ENCODE measurements around the gene BDNF.
"Not testable (repeated sequence)": the region's sequence is repeated elsewhere in the genome, so short reads cannot be mapped to it uniquely, and the experiment has no call there.

The BDNF gene

DNA sequence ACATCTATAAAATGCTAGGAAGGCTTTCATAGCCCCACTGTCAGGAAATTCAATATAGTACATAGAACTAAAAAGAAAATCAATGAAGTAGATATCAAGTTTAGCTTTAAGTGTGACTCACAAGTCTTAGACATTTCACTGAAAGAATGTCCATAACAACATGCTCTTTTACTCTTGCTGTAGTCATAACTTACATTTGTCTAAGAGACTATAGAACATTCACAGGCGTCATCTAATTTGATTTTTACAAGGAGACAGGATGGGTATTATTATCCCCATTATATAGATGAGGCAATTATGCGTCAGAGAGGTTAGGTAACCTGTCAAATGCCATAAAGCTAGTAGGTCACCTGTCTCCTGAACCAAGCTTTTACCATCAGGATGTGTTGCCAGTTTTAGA, 36.9 kb downstream of the BDNF start:
- no peak for DNase-seq

DNA sequence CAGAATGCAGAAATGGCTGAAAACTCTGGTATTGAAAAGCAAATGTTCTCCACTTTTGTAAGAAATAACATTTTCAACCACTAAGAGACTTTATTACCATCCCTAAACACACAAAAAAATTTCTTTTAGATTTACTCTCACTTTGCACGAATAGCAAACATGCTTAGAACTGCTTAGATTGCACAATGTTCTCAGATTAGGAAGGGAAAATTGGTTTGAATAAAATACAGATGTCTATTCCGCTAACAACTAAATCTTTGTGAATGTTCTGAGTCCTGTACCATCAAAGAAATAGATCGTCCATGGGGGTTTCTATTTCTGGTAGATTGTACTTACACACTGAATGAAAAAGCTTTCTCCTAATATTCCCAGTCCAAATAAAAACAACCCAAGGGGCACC, 40.1 kb downstream of the BDNF start:
- DNase-seq: no peak

DNA sequence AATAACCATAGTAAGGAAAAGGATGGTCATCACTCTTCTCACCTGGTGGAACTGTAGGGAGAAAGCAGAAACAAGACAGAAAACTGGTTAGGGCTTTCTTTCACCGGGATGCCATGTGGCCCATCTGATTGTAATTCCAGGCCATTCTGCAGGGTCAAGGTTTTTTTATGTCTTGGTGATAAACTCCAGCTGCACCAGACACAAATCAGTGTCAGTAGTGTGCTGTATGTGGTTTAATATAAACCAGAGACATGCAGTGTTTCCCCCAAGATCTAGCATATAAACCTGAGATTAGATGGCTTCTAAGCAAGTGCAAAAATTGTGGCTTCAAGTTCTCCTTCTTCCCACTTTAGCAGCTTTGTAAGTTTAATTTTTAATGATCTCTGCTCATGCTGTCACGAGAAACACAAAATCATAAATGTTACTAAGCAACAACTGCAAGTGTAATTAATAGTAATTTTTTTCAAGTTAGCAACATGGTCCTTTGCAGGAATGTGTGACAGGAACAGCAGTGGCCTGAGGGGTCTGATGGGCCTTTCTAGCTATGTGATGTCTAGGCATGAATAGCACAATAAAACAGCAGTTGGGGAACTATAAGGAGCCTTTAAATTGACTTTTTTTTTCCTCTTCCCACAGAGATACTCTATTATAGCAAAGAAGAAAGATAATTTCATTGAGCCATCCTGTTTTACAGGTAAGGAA, 41.6 kb downstream of the BDNF start:
- DNase-seq: no peak

DNA sequence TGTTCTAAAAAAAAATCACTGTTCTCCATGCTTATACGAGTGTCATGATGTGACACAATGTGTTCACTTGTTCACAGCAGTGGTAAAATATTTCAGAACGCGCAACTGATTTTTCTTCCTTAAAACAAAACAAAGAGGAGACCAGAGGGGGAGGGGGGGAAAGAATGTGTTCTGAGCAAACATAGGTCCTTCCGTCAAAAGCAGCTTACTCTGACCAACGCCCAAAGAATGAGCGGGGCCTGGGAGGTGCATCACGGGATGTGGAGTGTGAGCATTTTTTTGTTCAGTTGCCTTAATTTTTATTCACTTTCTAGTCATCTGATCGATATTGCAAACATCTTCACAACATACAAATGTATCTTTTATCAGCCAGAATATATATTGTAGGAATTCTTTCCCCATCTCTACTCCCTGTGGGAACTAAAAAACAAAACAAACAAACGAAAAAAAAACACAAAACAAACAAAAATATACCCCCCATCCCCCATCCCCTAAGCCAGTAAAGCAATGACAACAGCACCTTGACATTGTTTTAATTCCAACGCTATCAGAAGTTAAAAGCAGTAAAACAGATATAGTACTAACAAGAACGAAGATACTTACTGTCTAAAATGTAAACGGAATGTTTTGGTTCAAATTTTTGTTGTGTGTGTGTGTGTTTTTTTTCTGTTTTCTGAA, 43.3 kb downstream of the BDNF start:
- DNase-seq: no peak

DNA sequence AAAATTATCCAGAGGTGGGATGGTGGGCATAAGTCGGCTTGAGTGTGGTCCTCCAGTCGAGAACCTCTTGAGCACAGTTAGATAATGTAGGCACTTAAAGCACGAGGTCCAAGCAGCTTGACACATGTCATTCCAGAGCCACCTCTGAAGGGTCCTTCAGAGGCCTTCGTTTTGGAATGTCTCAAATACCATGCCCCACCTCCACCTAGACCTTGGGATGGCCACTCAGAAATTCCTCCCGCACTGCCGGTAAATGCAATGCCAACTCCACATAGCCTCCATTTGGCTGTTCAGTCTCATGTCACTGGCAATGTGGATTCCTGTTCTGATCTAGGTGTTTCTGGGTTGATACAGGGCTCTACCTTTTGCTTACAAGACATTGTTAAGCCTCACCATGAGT, 43.9 kb downstream of the BDNF start:
- no peak for DNase-seq

DNA sequence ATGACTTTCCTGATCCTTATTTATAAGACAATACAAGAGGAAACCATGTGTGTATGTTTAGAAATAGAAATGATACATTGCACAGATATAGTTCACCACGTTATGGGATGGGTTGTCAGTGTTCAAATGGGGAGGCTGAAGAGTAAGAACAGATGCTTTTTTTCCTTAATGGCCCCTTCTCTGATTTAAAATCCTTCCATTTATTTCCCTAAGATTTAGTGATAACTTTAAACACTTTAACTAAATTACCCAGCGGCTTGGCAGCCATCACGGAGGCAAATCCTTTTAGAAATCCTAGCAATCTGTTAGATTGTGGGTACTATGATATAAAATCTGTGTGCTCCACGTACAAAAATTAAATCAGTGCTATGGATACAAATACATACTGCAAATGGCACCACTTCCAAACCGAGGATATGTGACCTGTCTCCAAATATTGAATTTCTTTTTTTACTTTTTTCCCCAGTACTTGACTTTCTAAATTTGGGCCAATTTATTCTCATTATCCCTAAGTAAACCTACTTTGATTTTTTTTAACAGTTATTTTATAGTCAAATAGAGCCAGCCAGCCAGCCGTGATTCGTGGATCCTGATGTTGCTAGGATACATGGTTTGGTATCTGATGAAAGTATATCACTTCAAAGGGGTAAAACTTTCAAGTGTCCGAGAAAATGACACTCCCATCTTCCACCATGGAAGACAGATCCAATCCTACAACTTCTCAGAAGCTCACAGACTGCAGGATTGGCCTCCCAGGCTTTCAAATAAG, 46.1 kb downstream of the BDNF start:
- no peak for DNase-seq

DNA sequence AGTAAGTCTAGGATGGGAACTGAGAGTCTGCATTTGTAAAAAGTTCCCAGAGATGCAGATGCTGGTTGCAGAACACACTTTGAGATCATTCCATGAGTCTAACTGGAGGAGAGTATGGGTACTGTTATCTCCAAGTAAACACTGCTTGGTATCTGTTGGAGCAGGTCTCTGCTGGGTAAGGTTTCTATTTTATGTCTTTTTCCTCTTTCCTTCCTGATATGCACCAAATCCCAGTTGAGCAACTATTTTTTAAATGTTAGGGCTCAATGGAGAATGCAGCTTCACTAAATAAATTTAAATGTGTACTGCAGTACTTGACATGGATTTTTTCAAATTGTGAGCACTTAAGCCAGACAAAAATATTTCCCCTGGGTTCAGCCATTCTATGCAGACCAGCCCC, 48.5 kb downstream of the BDNF start:
- no peak for DNase-seq

DNA sequence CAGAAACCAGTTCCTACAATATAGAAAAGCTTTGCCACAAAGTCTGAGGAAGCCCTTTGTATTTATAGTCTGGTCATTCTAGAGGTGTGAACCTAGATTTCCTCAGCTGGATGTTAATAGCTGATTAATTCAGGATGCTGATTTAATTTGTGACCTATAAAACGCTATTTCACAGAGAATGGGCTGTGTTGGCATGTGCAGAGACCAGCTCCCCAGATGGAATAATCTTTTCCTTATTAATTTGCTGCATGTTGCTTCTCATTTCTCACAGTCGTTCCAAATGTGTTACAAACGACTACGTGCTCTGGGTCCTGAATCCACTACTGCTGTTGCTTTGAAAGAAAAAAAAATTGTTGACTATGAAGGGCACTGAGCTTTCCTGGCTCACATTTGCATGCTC, 49.3 kb downstream of the BDNF start:
- DNase-seq: no peak

DNA sequence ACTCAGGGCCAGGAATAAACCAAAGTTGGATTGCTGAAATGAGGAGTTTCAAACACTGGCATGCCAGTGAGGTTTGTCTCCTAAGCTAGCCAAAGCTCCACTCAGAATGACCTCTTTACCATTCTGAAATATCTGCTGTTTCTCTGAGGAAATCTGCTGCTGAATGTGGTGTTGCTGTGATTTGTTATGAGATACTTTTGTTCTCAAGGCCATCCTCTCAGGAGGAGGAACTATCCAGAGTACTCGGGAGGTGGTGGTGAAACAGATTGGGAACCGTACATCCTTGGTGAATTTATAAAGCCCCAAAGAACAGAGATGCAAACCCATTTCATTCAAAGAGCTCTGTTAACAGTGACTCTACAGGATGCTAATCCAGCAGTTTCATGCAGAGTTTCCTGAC, 50.5 kb downstream of the BDNF start:
- DNase-seq: no peak

DNA sequence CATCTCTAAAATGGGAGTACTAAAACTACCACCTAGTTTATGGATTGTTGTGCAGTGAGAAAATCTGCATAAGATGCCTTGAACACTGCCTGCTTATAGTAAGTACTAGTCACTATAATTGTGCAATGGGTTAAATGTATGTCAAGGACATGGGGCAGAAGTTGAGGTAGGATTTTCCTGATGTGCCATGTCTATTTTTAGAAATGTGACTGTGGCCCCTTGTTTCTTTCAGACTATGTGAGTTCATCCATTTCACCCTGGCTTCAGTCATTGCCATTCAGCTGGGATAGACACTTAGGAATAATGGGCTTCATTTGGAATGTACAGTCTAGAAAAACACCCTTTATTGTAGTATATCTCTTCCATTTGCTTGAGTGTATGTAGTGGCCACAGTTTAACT, 51.4 kb downstream of the BDNF start:
- no peak for DNase-seq

DNA sequence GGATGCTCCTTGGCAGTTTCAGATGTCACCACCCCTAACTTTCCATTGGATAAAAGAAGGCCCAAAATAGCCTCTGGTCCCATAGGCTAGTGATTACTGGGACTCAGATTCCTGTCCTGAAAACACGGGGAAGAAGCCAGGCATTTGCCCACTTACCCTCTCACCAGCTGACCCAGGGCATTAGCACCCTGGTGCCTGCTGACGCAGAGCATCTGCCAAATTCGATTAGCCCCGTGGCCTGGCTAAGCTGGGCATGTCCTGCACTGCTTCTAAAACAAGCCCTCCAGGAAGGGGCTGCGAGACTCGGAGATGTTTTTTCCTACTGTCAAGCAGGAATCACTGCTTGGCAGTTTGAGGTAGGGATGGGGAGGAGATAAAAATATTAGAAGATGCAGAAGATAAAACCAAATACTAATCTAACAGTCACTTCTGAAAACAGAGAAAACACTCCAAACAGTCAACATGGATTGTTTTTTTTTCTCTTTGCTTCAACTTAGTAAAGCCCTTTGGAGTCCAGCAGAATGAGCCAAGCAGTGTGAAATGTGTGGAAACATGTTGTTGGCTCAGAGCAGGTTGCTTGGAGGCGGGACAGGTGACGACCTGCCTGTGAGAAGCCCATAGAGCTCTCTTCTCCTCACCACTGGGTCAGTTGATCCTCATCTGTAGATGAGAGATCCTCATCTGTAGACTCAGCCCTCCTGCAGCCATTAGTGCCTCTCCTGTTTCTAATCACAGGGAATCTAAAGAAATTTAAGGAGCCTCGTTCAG, 54.0 kb downstream of the BDNF start:
- no peak for DNase-seq

DNA sequence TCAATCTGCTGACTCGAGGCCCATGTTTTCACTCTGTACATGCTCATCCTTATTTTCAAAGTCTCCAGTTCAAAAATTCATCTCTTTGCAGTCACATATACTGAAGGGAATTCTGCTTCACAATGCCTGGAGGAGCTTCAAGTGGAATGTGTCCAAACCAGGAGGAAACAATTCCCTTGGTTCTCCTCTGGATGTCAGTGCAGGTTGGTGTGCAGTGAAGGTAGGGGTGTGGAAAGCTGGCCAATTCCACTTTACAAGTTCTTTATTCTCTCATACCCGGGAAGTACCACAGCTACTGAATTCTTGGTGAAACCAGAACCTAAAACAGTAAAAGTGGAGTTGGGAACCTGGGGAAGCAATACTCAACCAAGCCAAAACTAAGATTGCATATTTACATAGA, 57.3 kb downstream of the BDNF start:
- no peak for DNase-seq

DNA sequence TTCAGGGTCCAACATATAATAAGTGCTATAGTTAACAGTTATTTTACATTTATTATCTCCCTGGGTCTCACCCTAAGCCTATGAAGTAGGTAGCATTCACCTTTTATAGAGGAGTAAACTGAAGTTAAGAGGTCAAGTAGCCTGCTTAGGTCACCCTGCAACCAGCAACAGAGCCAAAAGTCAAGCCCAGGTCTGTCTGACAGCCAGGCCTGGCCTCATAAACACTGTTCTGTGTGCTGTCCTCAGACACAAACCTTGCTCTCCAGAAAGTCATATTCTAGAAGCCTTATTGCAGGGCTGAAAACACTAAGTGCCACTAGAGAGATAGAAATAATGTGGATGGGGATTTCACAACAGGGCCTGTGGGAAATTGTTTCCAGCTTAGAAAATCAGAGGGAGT, 59.3 kb downstream of the BDNF start:
- DNase-seq: no peak

DNA sequence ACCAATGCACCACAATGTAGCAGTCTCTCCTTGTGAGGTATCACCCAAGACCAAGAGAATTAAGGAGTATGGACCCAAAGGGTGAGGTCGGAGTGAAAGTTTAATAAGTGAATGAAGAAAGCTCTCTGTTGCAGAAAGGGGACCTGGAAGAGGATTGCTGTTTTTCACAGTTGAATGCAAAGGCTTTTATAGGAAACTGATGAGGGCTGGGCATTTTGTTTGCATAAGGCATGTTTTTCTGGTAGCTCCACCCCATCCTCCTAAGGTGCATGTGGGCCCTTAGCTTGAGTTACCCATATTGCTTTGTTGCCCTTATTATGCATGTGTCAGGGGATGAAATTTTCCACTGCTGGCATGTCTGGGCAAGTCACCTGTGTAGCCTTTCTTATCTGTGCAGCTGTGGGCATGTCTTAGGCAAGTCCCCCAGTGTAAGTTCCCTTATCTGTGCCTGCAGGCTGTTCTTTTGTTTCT, 64.7 kb downstream of the BDNF start:
- no peak for DNase-seq

DNA sequence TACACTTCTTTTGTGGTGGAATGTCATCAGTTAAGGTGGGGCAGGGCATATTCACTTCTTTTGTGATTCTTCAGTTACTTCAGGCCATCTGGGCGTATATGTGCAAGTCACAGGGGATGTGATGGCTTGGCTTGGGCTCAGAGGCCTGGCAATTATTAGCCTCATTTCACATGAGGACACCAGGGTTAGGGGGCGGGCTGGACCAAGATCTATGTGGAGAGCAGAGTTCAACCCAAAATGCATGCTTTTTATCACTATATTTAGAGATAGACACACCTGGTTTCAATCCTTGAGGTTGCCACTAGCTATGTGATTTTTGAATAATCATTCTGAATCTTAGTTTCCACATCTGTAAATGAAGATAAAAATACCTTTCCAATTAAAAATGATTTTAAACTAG, 65.5 kb downstream of the BDNF start:
- DNase-seq: not testable (repeated sequence)

DNA sequence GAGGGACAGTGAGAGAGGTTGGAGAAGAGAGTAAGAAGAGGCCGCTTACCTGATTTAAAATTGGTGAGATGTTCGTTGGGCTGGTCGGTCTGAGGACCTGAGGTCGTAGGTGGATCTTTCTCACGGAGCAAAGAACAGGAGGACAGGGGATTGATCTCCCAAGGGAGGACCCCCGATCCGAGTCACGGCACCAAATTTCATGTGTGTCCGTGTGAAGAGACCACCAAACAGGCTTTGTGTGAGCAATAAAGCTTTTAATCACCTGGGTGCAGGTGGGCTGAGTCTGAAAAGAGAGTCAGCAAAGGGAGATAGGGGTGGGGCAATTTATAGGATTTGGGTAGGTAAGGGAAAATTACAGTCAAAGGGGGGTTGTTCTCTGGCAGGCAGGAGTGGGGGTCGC, 66.0 kb downstream of the BDNF start:
- not testable (repeated sequence) for DNase-seq

DNA sequence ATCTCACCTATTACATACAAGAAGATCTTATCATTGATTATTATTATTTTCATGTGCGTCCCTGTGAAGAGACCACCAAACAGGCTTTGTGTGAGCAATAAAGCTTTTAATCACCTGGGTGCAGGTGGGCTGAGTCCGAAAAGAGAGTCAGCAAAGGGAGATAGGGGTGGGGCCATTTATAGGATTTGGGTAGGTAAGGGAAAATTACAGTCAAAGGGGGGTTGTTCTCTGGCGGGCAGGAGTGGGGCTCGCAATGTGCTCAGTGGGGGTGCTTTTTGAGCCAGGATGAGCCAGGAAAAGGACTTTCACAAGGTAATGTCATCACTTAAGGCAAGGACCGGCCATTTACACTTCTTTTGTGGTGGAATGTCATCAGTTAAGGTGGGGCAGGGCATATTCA, 71.2 kb downstream of the BDNF start:
- DNase-seq: not testable (repeated sequence)

DNA sequence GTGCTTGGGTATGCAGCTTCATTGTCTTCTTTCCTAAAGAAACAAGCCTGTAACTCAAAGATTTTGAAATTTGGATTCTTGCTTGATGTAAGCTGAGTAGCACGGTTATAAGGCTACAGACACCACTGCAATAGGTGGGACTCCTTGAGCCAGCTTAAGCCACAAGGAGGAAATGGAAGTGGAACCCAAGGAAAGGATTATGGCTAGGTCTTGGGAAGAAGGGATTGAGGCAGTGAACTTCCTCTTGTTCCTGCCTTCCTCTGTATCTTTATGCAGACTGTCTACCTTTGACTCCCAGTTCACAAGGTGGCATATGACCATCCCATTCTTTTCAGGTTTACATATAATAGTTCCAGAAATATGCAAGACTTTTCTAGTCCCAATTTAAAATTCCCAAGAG, 72.3 kb downstream of the BDNF start:
- DNase-seq: no peak

DNA sequence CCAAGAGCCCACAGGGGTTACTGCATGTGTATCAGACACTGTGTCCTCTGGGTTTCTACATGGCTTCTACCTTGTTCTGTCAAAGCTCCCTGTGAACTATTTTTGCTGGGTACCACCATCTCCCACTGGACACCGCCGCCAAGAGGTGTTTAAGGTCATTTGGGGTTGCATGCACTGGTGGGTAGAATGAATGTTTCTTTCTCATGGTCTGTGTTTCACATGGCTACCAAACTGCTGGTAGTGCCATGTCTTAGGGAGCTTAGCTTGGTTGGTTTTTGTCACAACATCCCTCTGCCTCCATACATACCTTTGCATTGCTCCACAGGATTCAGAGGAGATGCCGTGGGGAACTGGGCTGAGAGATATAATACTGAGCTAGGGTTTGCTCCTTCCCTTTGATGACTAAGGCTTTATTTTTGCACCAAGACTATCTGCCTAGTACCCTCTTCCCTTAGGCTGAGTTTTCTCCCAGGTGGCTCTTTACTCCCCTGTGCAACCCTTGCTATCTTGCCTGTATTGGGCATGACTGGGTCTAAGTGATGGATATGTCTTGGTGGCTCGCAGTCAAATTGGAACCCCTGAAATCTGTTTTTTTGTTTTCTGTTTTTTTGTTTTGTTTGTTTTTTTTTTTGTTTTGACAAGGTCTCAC, 73.2 kb downstream of the BDNF start:
- DNase-seq: no peak

DNA sequence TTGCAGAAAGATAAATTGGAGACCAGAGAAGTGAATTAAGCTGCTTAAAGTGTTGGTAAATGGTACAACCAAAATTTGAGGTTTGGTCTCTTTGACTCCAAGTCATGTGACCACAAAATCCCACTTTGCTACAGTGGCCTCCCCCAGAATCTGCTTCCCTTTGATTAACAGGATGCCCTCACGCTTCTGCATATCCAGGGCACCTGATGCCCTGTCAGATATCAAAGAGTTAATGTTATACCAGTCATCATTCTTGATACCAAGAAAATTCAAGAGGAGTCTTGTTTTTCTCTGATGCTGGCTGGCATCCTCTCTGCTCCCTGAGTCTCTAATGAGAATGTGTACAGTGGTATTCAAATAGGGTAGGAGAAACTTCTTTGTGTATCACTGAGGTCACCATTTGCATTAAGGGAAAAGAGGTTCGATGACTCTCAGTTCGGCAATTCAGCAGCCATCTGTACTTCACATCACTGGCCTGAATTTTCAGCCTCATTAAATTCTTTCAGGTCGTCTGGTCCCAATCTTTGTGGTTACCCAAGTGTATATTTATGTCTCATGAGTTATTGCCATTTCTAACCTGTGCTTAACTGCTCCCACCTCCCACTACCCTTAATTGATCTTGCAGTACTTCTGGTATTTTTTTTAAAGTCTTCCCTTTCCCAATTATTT, 73.9 kb downstream of the BDNF start:
- DNase-seq: no peak

DNA sequence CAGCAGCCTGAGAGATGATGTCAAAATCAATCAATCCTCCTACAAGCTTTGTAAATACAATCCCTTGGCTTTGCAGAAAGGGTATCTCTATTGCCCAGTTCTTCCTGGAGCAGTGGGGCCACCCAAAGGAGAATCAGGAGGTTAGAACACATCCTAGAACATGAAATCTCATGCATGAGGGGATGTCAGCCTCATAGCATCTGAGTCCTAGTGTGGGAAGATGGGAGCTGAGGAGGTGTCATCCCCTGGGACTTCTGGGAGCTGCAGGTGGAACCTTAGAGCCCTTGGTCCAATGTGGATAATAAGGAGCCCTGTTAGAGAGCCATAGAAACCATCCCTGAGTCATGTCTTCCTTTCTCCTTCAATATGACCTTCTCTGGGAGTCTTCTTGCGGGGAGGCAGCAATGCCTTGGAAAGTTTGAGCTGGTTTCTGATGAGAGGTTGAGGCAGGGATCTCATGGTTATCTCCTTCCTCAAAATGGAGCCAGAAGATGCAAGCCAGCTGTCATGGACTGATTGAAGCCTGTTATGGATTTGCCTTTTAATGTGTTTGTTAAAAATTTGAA, 74.8 kb downstream of the BDNF start:
- DNase-seq: no peak

Measured in bone marrow (tissue), 2 donors.